ENCODE measurements around the gene SMU1.

SMU1 gene

DNA sequence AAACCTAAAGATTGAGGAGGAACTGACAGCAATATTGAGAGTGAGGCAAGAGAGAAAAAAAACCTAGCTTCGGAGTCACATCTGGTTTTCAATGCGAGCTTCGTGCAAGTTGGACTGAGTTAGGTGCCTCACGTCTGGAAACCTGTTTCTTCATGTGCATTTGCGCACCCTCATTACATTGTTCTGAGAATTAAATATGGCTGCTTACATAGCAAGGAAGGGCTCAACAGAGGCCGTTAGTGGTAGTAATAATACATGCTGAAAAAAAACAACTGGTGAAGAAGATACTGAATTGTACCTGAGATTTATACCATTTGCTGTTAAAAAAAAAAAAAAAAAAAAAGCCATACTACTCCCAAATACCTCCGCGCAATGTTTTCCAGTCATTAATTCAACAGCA is 32.8 kb downstream of the SMU1 start:
- no peak for DNase-seq

DNA sequence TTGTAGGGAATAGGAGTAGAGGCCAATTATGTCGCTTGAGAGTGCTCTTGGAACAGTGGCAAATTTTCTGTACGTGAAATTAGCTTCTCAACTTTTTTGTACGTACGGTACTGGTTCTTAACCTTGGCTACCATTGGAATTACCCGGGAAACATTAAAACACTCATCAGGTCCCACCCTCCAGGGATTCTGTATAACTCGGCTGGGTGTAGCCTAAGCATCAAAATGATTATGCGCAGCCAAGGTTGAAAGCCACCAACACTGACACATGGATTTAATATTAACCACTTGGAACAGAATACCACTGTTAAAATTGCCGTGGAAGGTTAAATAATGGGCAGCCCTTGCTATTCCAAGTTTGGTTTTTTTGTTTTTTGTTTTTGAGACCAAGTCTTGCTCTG is 34.0 kb downstream of the SMU1 start:
- peak; percentile 14 for DNase-seq

DNA sequence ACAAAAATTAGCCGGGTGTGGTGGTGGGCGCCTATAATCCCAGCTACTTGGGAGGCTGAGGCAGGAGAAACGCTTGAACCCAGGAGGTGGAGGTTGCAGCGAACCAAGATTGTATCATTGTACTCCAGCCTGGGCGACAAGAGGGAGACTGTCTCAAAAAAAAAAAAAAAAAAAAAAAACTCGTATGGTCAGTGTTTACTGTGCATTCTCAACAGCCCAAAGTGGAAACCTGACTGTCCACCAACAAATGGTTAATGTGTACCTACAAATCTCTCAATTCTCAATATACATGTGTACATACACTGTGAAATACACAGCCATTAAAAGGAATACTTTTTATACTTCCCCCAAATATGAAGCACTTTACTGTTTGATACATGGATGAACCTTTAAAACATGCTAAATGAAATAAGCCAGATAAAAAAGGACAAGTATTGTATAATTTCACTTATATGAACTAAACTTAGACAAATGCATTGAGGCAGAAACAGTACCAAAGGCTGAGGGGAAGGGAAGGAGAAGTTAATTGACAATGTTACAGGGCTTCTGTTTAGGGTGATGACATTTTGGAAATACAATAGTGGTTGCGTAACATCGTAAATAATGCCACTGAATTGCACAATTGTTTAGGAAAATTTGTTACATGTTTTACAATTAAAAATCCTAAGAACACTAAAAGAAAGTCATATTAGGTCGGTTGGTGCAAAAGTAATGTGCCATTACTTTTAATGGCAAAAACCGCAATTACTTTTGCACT is 34.9 kb downstream of the SMU1 start:
- peak; percentile 6 for DNase-seq

DNA sequence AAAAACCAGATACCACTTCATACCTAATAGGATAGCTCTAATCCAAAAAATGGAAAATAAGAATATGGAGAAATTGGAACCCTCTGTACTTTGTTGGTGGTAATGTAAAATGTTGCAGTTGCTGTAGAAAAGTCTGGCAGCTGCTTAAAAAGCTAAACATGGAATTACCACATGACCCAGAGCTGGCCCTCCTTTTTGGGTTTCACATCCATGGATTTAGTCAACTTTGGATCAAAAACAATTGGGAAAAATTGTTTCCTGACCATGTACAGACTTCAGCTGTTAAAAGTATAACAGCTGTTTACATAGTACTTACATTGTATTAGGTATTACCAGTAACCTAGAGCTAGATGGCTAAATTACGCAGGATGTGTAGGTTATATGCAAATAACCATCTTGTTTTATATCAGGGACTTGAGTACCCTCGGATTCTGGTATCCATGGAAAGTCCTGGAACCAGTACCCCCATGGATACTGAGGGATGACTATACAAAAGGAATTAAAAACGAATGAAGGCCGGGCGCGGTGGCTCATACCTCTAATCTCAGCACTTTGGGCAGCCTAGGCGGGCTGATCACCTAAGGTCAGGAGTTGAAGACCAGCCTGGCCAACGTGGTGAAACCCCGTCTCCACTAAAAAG is 35.6 kb downstream of the SMU1 start:
- no peak for DNase-seq

DNA sequence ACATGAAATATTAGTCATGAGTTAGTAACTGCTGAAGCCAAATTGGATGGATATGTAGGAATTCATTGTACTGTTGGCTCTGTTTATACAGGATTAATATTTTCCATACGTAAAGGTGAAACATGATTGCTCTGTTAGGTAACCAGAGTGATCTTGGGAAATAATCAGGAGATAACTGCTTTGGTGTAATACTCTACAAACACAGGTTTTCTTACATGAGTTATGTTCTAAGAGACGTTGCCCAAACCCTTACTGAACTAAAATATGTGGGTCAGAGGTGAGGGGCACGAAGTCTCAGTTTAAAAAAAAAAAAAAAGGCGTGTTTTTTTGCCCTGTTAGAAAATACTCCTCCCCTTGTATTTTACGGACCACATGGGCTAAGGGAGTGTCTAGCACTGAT is 43.6 kb downstream of the SMU1 start:
- DNase-seq, result no peak

DNA sequence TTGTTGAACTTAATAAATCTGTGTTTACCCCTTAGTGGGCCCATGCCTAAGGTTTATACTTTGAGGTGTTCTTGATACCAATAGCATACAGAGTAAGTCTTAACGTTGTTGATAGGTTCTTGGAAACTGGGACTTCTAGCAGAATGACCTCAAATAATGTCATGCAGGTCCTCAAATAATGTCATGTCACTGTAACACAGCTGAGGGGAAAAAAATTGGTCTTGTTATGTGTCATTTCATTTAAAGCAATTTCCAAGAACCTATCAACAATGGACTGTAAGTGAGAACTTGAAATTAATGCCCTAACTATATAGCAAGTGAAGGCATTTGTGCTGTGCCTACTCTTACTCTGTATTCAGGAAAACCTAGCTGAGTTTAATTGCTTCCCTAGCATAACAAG is 44.2 kb downstream of the SMU1 start:
- DNase-seq, result no peak

DNA sequence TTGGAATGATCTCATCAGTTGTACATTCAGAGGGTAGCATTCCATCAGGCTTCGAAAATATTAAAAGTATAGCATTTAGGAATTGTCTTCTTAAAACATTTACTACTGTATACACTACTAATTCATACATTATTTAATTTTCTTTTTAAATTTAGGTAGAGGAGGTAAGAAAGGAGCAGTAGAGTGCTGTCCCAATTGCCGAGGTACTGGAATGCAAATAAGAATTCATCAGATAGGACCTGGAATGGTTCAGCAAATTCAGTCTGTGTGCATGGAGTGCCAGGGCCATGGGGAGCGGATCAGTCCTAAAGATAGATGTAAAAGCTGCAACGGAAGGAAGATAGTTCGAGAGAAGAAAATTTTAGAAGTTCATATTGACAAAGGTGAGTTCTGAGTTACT is 46.2 kb downstream of the SMU1 start:
- DNase-seq, result no peak

DNA sequence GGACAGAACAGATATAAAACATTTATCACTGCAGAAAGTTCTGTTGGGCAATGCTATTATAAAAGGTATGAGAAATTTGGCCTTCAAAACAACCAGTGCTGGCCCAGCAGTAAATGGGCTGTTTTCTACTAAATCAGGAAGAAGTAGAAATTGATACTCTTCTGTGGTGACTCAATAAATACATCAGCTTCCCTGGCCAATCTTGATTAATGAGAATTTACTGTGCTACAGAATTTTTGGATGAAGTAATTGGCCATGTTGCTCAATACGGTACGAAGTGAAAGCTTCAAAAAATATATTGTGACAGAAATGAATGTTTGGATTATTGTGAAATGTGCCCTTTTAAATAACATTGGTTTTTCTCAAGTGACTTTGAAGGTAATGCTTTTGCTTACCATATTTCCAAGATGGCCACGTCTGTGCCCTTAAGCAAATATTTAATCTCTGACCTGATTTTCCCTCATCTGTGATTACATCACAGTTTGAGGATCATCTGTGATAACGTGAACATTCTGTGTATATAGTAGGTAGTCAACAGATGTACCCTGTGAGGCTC is 47.2 kb downstream of the SMU1 start:
- no peak for DNase-seq

DNA sequence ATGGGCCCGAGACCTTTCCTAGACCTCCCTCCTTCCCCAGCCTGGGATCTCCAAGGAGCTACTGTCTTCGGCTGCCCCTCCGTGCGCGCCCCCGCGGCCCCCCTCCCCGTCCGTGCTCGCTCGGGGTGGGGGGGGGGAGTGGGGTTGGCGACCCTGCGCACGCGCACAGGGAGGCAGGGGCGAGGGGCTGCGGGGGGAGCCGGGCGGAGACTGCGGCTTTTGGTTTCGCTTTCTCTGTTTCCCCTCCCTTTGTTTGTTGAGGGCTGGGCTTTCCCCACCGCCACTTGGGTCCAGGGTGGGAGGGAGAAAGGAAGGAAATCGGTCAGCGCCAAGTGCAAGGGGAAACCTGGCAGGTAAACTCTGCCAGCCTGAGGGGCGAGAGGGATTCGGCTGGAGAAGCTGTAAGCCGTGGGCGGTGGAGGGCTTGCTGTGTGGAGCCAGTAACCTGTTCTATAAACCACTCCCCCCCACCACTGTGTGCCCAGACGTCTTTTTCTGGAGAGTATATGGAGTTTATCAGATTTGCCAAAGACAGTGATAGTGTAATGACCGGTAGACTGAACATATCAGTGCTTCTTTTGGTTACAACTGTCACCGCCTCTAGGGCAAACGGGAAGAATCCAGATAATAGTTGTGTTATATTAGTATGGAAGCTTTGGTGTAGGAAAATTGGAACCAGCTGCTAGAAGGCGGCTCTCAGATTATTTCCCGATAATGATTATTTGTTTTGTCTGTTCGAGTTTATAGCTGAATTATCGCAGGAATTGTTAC is 50.7 kb downstream of the SMU1 start:
- DNase-seq, result peak; percentile 93

DNA sequence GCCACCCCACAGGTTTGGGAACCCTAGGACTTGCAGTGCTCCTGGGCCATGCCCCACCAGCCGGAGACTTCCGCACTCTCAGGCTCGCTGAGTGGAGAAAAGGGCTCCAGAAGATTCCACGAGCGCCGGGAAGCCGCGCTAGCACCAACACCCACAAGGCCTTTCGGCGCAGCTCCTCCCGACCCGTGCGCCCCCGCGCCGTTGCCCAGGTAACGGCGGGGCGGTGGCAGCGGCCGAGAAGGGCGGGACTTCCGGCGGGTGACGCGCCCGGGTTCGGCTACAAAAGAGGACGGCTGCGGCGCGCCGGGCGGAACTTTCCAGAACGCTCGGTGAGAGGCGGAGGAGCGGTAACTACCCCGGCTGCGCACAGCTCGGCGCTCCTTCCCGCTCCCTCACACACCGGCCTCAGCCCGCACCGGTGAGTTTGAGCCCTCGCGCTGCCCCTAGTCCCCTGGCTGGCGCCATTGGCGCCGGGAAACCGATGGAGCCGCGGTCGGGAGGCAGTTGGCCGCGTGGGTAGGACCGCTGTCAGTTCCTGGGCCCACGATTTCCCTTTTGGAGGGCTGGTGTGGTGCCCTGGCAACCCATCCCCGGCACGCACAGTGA is 51.4 kb downstream of the SMU1 start, which contains the start of gene DNAJA1:
TSS of gene DNAJA1 (plus strand) at position 308 of the 606 bp plus-strand sequence. CDS start 1,212 bp downstream, outside the sequence.
- DNase-seq, result peak; percentile 98

DNA sequence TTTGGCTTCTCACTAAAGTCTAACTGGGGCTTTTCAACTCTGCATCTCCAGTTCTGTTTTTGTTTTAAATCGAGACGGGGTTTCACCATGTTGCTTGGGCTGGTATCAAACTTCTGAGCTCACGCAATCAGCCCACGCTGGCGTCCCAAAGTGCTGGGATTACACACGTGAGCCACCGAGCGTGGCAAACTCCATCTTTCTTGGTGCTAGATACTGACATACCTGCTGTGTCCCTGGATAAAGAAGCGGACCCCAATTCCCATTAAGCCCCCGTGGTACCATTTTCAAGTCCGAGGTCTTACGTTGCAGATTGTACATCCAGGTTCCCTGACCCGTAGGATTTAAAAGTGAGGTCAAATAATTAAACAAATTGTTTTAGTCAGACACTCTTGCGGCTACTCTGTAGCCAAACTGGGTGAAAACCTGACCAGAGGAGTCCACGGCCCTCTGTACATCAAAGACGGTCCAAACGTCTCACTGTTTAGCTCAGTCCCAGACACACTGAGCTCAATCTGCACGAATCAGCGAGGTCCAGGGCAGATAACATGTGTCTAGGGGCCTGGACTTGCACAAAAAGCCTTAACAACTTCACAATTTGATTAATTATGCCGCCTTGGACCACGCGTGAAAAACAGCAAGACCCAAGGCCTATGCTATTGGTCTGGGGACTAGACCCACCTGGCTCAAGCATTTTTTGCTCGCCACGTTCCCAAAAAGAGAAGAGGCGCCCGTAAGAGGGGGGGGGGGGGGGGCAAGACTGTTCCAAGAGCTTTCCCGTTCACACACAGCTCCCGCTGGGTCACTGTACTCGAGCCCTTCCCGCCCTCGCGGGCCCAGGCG is 52.1 kb downstream of the SMU1 start:
- DNase-seq, result no peak

DNA sequence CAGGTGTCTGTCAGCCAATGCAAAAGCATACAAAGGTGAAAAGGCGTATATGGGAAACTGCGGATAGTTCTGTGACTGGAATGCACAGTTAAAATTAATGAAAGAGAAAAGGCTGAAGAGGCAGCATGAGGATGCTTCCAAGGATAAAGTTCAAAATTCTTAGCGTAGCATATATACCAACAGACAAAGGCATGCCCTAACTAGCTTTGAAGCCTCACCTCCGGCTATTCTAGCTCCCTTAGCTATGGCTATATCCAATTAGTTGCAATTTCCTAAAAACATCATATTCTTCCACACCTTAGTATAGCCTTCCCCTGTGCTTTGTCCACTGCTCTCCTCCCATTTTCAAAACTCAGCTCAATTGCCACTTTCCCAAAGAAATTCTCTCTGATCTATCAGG is 52.8 kb downstream of the SMU1 start:
- DNase-seq, result no peak

DNA sequence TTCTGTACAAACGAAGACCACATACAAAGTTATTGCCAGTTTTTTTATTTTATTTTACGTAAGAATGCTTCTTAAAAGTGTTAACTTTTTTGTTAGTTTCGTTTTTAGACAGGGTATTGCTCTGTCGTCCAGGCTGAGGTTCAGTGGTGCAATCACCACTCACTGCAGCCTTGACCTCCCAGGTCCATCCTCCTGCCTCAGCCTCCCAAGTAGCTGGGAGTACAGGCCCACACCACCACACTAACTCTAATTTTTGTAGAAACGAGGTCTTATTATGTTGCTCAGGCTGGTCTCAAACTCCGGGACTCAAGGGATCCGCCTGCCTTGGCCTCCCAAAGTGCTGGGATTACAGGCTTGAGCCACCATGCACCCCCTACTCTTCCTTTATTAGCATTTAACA is 53.7 kb downstream of the SMU1 start:
- DNase-seq, result no peak

DNA sequence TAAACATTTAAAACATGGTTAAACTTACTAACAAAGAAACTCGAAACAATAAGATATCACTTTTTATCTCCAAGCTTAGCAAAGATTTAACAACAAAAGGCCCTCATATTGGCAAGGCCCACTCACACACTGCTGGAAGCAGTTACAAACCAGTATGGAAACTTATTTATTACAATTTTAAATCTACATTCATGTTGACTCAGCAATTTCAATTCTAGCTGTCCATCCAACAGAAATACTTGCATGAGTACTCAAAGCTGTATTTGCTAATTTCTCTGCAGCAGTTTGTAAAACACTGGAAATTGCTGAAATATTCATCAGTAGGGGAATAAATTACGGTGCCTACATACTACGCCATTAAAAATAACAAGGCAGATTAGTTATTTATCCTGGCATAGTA is 54.2 kb downstream of the SMU1 start:
- no peak for DNase-seq

DNA sequence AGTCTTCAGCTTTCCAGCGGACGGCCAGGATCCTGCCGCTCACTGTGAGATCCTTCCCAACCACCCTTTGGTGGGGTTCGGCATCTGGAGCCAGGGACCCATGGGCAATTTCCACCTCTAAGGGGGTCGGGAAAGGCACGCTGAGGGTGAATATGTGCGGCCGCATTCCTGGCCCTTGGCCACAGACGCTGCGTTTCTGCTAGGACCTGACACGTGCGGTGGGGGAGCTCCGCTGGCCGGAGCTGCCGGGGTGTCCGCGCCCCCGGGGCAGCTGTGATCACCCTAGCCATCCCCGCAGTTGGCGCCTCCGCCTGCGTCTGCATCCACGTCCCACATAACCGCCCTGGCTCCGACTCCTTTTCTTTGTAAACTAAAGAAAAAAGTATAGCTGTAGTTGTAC is 56.7 kb downstream of the SMU1 start:
- DNase-seq, result no peak

DNA sequence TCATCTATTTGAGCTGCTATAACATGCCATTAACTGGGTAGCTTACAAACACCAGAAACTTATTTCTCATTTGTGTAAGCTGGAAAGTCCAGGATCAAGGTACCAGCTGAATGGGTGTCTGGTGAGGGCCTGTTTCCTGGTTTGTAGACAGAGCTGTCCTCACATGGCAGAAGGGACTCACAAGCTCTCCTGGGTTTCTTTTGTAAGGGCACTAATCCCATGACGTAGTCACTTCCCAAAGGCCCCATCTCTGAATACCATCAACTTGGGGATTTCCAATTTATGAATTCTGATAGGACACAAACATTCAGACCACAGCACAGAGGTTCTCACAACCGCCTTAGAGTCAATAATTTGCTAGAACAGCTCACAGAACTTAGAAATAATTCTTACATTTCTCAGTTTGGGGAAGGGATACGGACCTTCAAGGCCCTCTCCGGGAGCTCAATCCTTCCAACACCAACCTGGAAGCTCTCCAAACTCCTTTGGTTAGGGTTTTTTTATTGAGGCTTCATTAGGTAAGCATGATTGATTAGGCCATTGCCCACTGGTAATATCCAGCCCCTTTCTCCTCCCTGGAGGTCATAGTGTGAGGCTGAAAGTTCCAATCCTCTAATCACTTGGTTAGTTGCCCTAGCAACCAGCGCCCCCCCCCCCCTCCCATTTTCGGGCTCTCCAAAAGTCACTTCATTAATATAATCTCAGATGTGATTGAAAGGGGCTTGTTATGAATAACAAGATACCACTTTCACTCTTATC is 59.0 kb downstream of the SMU1 start:
- DNase-seq, result no peak

DNA sequence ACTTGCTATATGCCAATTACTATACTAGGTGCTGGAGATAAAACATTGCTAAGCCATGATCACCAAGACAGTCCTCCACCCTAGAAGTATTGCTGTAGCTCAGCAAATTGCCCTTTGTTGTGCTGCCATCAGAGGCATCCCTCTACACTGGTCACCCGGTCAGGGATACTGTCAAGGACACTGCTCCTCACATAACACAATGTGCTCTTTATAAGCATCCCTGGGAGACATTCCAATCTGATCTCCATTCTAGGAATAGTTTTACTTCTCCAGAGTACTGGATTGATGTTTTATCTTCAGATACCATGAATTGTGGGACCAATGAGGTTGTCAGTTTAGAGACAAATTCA is 61.8 kb downstream of the SMU1 start:
- no peak for DNase-seq

DNA sequence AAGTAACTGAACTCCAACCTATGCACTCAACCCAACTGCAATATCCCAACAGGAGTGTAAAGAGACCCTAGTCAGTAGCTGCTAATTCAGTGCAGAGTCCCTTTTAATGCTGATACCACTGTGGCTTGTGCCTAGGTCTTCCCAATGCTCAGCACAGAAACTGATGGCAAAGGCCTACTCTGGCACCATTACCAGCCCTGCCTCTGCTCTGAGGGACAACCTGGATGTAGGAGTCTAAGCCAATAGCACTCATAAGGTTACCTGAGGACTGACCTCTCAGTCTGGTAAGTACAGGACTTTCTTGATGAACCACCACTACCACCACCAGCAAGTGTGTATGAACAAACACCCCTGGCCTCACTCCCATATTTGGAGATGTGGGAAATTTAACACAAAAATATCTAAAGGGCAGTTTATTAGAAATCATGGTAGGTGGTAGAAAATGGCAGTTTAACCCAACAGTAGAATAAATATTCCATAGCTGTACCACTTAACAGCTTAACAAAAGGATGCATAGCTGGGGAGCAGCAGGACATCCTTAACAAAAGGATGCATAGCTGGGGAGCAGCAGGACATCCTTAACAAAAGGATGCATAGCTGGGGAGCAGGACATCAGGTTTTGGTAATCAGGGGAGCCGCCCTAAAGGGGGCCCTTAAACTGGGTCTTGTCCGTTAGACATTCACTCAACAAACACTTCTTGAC is 62.4 kb downstream of the SMU1 start:
- DNase-seq, result no peak

DNA sequence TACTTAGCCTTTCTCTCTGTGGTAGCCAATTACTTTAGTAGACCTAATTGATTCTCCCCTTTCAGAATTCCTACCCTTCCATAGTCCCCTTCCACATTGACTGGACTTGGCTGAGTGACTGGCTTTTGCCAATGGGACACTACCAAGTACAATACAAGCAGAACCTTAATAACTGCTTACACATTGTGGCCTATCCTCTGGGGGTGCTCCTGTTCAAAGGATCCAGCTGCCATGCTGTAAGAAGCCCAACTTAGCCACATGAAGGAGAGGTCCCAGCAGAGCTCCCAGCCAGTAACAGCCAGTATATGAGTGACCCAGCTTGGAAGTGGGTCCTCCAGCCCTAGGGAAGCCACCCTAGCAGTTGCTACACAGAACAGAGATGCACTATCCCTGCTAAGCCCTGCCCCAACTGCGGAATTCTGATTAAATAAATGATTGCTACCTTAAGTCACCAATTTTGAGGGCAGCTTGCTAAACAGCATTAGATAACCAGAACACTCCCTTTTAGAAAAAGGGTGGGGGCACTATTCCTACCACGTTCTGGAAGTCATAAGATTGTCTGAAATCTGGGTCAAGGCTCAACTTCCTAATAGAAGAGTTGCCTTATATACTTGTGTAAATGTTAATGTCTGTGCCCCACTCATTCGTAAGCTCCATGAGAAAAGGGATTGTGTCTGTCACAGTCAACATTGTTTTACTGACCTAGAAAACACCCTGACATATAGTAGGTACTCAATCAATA is 64.0 kb downstream of the SMU1 start:
- no peak for DNase-seq

DNA sequence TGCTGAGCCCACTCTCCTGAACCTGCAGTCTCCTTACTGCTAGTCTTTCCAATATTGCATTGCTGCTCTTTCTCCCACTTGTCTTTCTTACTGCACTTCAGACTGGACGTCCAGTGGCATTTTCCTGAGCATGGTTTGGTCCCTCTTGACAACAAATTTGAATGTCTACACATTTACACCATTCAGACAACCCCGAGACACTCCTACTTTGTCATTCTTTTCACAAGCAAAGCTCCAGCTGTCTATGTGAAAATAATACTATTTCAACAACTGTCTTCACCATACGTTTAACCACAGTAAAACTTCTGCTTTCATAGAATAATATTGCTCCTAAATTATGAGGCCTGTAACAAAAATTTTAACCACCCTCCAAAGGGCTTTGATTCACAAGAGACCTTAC is 64.6 kb downstream of the SMU1 start:
- DNase-seq, result no peak
